ENCODE data around the gene MUS81. TPM values are rescaled to one million over a fixed set of nuclear protein-coding genes. Genes with fewer than 3 reads are reported as not detected.

Gene MUS81
- total RNA-seq, 1 experiment from 2014 or later = 45.9 TPM

- DNase-seq (ENCODE audit: low spot score) (no peak), ATAC-seq (no peak)
- Mint-ChIP-seq H3K27ac (no peak overlapping the region), H3K4me1 (0 out of 2 replicates have a peak, but pooled peaks cover 4% of the 10 kb centered on the region), H3K4me3 (no peak overlapping the region), H3K36me3 (no peaks in the 10 kb centered on the region), H3K27me3 (ENCODE audit: low read depth) (peaks cover 74% of the 10 kb centered on the region), H3K9me3 (no peaks in the 10 kb centered on the region)
- ChIA-PET CTCF (interaction anchor here (0.8 to 2.3 kb wide), 4 partner anchors 12 to 166 kb away, joined by 3 to 9 read pairs (median 4); partner anchors contain the start of genes CCDC85B and FIBP), POLR2A (interaction anchor here (1.0 kb wide), 1 partner anchor 13 kb away, joined by 5 read pairs; the partner anchor contains the start of gene CCDC85B)
- TF ChIP-seq AR (CRISPR knock-in tag; IDR thresholded peaks at IDR 0.05) (no peak), ZNF423 (CRISPR knock-in tag; IDR thresholded peaks at IDR 0.05) (0 out of 2 replicates have a peak, but pooled peaks have one; percentile 45)
These were observed 42.8 kb downstream of the MUS81 start for GRCh38 chr11:65903068-65903481.

- Mint-ChIP-seq H3K36me3 (no peaks in the 10 kb centered on the region), H3K9me3 (no peaks in the 10 kb centered on the region), H3K4me1 (0 out of 2 replicates have a peak, but pooled peaks cover 3% of the 10 kb centered on the region), H3K27ac (no peak overlapping the region), H3K27me3 (ENCODE audit: low read depth) (peaks cover 70% of the 10 kb centered on the region), H3K4me3 (no peak overlapping the region)
- TF ChIP-seq NFATC4 (CRISPR knock-in tag; IDR thresholded peaks at IDR 0.05) (no peak), SMAD3 (CRISPR knock-in tag; IDR thresholded peaks at IDR 0.05; ENCODE audit: borderline replicate concordance) (no peak), RELA (CRISPR knock-in tag; IDR thresholded peaks at IDR 0.05; ENCODE audit: borderline replicate concordance) (no peak), AR (CRISPR knock-in tag; IDR thresholded peaks at IDR 0.05) (no peak), NR1H2 (CRISPR knock-in tag; IDR thresholded peaks at IDR 0.05) (no peak), ZNF423 (CRISPR knock-in tag; IDR thresholded peaks at IDR 0.05) (no peak), ZNF396 (CRISPR knock-in tag; IDR thresholded peaks at IDR 0.05; ENCODE audit: borderline replicate concordance) (no peak), USF2 (CRISPR knock-in tag; IDR thresholded peaks at IDR 0.05) (no peak), ZNF138 (CRISPR knock-in tag; conservative IDR thresholded peaks at IDR 0.05) (no peak), ERG (CRISPR knock-in tag; IDR thresholded peaks at IDR 0.05) (no peak), ATF2 (CRISPR knock-in tag; IDR thresholded peaks at IDR 0.05; ENCODE audit: borderline replicate concordance, low read depth) (no peak)
- no peak for DNase-seq (ENCODE audit: low spot score)
- POLR2A ChIA-PET = no interaction called here
- CTCF ChIA-PET = interaction anchor here (0.8 to 2.3 kb wide), 4 partner anchors 15 to 165 kb away, joined by 3 to 9 read pairs (median 3); partner anchors contain the start of gene FIBP
- no peak for ATAC-seq
These were observed 43.5 kb downstream of the MUS81 start for GRCh38 chr11:65903715-65904114.

Measured in WTC11 (cell line).